Spleen (tissue), 7 donors: ENCODE data around the gene RELL1.

Source experiments
- POLR2AphosphoS5 ChIP-seq, 3 donors: sonication (generic); formaldehyde crosslinking; IDR thresholded peaks; one replicate each; pipeline ENCODE4 v1.5.1; 2017; ENCODE audit warnings: antibody characterized with exemption in 3 of 3
- TF ChIP-seq, protein P1 (sequence below), 11 experiments: fragments of 200-600 bp in 7 of 11; fragments of 450-650 bp in 4 of 11; sonication (generic) in 4 of 11; IDR thresholded peaks in 8 of 11; conservative IDR thresholded peaks in 3 of 11; 1 replicate in 7 of 11; 2 replicates in 4 of 11; pipeline versions ENCODE4 v1.4.0 to v1.8.0; 2016 to 2021; ENCODE audit warnings: antibody characterized with exemption in 11 of 11, inconsistent platforms in 4 of 11, mild to moderate bottlenecking in 1 of 11
- donor health status: DM: no; HTN: no; CAD: no; lungs with moderate emphysema.
- donor health status: DM: no; HTN: no; CAD: no.
- donor health status: DM: no; HTN: no; CAD: no.

DNA sequence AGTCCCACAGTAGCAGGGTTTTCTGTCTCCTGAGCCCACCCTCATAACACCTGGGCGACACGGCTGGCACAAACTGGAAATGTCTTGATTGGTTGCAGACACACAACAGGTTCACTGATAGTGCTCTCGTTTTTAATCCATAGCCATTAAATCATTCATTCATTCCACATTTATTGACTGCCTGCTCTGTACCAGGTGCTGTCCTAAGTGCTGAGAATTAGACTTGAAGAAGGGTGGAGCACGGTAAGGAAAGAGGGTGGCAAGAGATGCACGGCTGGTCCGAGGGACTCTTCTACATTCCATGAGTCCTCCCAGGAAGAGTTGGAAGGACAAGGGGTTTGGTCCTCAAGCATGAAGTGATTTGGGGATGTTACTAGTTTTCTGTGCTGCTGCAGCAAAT is 100.0 kb downstream of the RELL1 start:
- TF ChIP-seq, protein P1, sequence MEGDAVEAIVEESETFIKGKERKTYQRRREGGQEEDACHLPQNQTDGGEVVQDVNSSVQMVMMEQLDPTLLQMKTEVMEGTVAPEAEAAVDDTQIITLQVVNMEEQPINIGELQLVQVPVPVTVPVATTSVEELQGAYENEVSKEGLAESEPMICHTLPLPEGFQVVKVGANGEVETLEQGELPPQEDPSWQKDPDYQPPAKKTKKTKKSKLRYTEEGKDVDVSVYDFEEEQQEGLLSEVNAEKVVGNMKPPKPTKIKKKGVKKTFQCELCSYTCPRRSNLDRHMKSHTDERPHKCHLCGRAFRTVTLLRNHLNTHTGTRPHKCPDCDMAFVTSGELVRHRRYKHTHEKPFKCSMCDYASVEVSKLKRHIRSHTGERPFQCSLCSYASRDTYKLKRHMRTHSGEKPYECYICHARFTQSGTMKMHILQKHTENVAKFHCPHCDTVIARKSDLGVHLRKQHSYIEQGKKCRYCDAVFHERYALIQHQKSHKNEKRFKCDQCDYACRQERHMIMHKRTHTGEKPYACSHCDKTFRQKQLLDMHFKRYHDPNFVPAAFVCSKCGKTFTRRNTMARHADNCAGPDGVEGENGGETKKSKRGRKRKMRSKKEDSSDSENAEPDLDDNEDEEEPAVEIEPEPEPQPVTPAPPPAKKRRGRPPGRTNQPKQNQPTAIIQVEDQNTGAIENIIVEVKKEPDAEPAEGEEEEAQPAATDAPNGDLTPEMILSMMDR (IDR thresholded peaks at IDR 0.05 in 8 of 11, conservative IDR thresholded peaks at IDR 0.05 in 3 of 11) = no peak
- no peak for TF ChIP-seq POLR2AphosphoS5 (IDR thresholded peaks at IDR 0.05)
